Right renal cortex interstitium (tissue), 3 donors: ENCODE data around the gene SCAF11. TPM values are rescaled to one million over a fixed set of nuclear protein-coding genes. Genes with fewer than 3 reads are reported as not detected.
"Not testable (repeated sequence)": the region's sequence is repeated elsewhere in the genome, so short reads cannot be mapped to it uniquely, and the experiment has no call there.

Experiments
- DNase-seq, 3 donors: peaks; one replicate each; pipeline ENCODE4 v3.0.0-alpha.2; 2013; ENCODE audit warnings: low read depth in 3 of 3, low spot score in 2 of 3
- polyA plus RNA-seq, 3 donors: library from polyadenylated mRNA; unstranded; fragments of 120-200 nt; gene quantifications; one replicate each; pipeline ENCODE4 v1.2.1, GENCODE V29; 2013; ENCODE audit not compliant: insufficient read length in 3 of 3

The SCAF11 gene
- 100 to 1,000 TPM; 109 to 115 (median 115) TPM for polyA plus RNA-seq

GRCh38 chr12:45990468-45991283, at the start of gene SCAF11:
TSS of gene SCAF11 (minus strand) at chr12:45990574. CDS start at chr12:45964167, 26,407 bp downstream.
- peak; percentile 100 for DNase-seq

DNA sequence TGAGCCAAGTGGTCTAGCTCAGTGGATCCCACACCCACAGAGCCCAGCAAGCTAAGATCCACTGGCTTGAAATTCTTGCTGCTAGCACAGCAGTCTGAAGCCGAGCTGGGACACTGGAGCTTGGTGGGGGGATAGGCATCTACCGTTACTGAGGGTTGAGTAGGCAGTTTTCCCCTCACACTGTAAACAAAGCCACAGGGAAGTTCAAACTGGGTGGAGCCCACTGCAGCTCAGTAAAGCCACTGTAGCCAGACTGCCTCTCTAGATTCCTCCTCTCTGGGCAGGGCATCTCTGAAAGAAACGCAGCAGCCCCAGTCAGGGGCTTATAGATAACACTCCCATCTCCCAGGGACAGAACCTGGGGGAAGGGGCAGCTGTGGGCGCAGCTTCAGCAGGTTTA, 46.7 kb upstream of the SCAF11 start:
- not testable (repeated sequence) for DNase-seq

- no peak for DNase-seq
Observed at GRCh38 chr12:46027172-46027571, 36.8 kb upstream of the SCAF11 start.

GRCh38 chr12:46024099-46024498, 33.7 kb upstream of the SCAF11 start:
- no peak for DNase-seq

DNA sequence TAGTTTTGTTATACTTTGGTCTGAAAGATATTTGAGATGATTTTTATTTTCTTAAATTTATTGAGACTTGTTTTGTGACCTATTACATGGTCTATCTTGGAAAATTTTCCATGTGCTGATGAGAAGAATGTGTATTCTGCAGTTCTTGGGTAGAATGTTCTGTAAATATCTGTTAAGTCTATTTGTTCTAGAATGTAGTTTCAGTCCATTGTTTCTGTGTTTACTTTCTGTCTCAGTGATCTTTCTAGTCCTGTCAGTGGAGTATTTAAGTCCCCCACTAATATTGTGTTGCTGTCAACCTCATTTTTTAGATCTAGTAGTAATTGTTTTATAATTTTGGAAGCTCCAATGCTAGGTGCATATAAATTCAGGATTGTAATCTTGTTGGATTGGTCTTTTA, 30.4 kb upstream of the SCAF11 start:
- no peak for DNase-seq

GRCh38 chr12:46018712-46019111, 28.3 kb upstream of the SCAF11 start:
- DNase-seq, result not testable (repeated sequence)

DNA sequence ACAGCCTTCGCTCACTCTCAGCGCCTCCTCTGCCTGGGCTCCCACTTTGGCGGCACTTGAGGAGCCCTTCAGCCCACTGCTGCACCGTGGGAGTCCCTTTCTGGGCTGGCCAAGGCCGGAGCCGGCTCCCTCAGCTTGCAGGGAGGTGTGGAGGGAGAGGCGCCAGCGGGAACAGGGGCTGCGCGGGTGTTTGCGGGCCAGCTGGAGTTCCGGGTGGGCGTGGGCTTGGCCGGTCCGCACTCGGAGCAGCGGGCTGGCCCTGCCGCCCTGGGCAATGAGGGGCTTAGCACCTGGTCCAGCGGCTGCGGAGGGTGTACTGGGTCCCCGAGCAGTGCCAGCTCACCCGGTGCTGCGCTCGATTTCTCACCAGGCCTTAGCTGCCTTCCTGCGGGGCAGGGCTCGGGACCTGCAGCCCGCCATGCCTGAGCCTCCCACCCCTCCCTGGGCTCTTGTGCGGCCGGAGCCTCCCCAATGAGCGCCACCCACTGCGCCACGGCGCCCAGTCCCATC, 27.5 kb upstream of the SCAF11 start:
- DNase-seq, result not testable (repeated sequence)

- no peak for DNase-seq
Observed at GRCh38 chr12:46005823-46006222, 15.4 kb upstream of the SCAF11 start.

DNA sequence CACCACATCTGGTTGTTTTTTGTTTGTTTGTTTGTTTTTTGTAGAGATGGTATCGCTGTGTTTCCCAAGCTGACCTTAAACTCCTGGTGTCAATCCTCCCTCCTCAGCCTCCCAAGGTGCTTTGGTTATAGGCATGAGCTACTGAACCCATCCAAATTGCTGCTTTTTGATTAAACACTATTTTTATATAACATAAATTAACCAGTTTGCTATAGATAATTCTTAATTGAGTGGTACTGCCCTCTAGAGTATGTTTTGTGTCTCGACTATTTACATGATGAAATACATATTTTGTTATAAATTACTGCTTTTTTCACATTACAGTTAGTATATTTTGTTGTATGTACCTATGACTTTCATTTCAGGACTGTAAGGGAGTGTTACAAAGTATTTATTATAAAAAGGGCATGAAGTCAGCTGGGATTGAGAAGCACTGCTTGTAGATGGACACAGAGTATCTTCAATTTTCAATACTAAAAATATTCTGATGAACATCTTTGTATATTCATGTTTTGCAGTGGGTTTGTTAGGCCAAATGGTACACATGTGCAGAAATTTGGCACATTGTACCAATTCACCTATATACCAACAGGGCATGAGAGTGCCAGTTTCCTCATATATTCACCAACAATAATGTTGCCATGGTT, 14.9 kb upstream of the SCAF11 start:
- DNase-seq, result no peak

DNA sequence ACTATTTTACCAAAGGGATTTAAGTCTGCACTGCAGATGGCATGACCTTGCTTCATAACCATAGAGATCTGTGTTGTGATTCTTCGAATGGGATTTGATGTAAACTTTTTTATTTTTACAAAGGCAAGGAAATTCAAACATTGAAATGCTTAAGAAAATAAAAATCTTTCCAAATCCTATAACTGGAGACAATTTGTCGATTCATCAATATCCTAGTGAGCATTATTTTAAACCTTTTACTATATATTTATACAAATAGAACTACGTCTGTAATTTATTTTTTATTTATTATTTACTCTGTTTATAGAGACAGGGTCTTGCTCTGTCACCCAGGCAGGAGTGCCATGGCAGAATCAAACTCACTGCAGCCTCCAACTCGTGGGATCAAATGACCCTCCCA, 14.3 kb upstream of the SCAF11 start:
- no peak for DNase-seq

DNA sequence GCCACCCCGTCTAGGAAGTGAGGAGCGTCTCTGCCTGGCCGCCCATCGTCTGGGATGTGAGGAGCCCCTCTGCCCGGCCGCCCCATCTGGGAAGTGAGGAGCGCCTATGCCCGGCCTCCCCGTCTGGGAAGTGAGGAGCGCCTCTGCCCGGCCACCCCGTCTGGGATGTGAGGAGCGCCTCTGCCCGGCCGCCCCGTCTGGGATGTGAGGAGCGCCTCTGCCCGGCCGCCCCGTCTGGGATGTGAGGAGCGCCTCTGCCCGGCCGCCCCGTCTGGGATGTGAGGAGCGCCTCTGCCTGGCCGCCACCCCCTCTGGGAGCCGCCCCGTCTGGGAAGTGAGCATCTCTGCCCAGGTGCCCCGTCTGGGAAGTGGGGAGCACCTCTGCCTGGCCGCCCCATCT, 9.7 kb upstream of the SCAF11 start:
- not testable (repeated sequence) for DNase-seq

DNA sequence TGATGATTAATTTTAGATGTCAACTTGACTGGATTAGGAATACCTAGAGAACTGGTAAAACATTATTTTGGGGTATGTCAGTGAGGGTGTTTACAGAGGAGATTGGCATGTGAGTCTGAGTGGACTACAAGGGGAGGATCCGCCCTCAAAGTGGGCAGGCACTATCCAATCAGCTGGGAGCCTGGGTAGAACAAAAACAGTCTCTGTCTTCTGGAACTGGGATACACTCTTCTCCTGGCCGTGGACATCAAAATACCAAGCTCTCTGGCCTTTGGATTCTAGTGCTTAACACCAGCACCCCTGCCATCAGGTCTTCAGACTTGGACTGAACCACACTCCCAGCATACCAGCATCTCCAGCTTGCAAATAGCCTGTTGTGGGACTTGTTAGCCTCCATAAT, 4.4 kb upstream of the SCAF11 start:
- no peak for DNase-seq

DNA sequence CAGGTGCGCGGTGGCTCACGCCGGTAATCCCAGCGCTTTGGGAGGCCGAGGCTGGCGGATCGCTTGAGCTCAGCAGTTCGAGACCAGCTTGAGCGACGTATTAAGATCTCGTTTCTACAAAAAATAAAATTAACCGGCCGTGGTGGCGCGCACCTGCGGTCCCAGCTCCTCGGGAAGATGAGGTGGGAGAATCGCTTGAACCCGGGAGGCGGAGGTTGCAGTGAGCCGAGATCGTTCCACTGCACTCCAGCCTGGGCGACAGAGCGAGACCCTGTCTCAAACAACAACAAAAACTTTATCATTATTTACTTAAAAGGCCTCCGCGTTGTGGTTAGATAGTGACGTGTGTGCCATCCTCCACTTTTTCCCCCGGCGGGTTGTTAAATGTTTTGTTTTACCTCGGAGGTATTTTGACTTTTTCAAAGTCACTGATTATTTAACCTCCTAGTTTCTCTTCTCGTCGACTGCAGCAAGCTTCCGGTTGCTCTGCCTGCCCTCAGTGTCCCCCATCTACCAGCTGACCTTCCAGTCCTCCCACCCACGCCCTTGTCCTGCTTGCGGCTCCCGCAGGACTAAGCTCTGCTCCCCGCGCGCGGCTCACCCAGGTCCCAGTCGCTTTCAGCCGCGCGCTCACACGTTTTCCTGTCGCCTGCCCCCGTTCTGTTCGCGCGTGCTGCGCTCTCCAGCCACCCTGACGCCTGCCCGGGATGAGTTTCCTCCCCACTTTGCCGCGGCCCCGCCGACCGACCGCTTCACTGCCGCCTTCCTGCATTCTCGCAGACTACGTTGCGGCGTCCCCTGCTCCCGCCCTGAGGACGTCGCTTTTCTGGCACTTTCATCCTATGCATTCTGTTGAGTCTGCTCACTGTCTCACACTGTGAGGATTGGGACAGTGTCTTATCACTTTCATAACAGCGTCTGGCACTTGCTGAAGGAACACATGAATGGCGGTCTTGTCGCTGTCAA, 1.2 kb upstream of the SCAF11 start:
- peak; percentile 44 to 52 (median 46) for DNase-seq

- DNase-seq, result peak; percentile 43 to 52 (median 47)
Observed at GRCh38 chr12:45989721-45990467, 480 bp downstream of the SCAF11 start.

- no peak for DNase-seq
Observed at GRCh38 chr12:45989287-45989686, 1.1 kb downstream of the SCAF11 start.

GRCh38 chr12:45988264-45988663, 2.1 kb downstream of the SCAF11 start:
- DNase-seq, result no peak

GRCh38 chr12:45987340-45987727, 3.0 kb downstream of the SCAF11 start:
- no peak for DNase-seq

- DNase-seq, result no peak
Observed at GRCh38 chr12:45986641-45987339, 3.6 kb downstream of the SCAF11 start.

- no peak for DNase-seq
Observed at GRCh38 chr12:45981075-45981837, 9.1 kb downstream of the SCAF11 start.
